ENCODE data around the gene WDR26.
A peak's percentile ranks its signal among the peaks of the same experiment; 100 is the strongest.
"Not testable (repeated sequence)": the region's sequence is repeated elsewhere in the genome, so short reads cannot be mapped to it uniquely, and the experiment has no call there.

The WDR26 gene

GRCh38 chr1:224433701-224434672 is 610 bp downstream of the WDR26 start:
- DNase-seq: peak; percentile 48

- DNase-seq: no peak
These were observed 1.4 kb downstream of the WDR26 start for GRCh38 chr1:224433041-224433691.

- DNase-seq: no peak
These were observed 1.9 kb downstream of the WDR26 start for GRCh38 chr1:224432672-224433040.

- no peak for DNase-seq
These were observed 2.5 kb downstream of the WDR26 start for GRCh38 chr1:224432146-224432545.

- DNase-seq: no peak
These were observed 2.9 kb downstream of the WDR26 start for GRCh38 chr1:224431726-224432125.

GRCh38 chr1:224430511-224431113 is 4.0 kb downstream of the WDR26 start:
- peak; percentile 29 for DNase-seq

GRCh38 chr1:224429616-224430326 is 4.8 kb downstream of the WDR26 start:
- DNase-seq: no peak

- DNase-seq: not testable (repeated sequence)
These were observed 5.9 kb downstream of the WDR26 start for GRCh38 chr1:224428713-224429112.

- DNase-seq: no peak
These were observed 7.3 kb downstream of the WDR26 start for GRCh38 chr1:224427346-224427745.

GRCh38 chr1:224426869-224427268 is 7.7 kb downstream of the WDR26 start:
- DNase-seq: not testable (repeated sequence)

GRCh38 chr1:224425279-224425884 is 9.2 kb downstream of the WDR26 start:
- DNase-seq: no peak

GRCh38 chr1:224420106-224420505 is 14.5 kb downstream of the WDR26 start:
- DNase-seq: no peak

GRCh38 chr1:224411766-224412165 is 22.8 kb downstream of the WDR26 start:
- no peak for DNase-seq

GRCh38 chr1:224408294-224408590 is 26.4 kb downstream of the WDR26 start:
- DNase-seq: no peak

- DNase-seq: no peak
These were observed 26.9 kb downstream of the WDR26 start for GRCh38 chr1:224407571-224408293.

GRCh38 chr1:224406216-224406615 is 28.4 kb downstream of the WDR26 start:
- no peak for DNase-seq

GRCh38 chr1:224405604-224405970 is 29.0 kb downstream of the WDR26 start:
- DNase-seq: no peak

GRCh38 chr1:224404916-224405603 is 29.5 kb downstream of the WDR26 start:
- DNase-seq: no peak

GRCh38 chr1:224402472-224403036 is 32.0 kb downstream of the WDR26 start:
- no peak for DNase-seq

- DNase-seq: no peak
These were observed 34.7 kb downstream of the WDR26 start for GRCh38 chr1:224399887-224400286.

GRCh38 chr1:224393294-224393693 is 41.3 kb downstream of the WDR26 start:
- no peak for DNase-seq
